ENCODE data around the gene UGT1A7. TPM values are rescaled to one million over a fixed set of nuclear protein-coding genes. Genes with fewer than 3 reads are reported as not detected.
"Not testable (repeated sequence)": the region's sequence is repeated elsewhere in the genome, so short reads cannot be mapped to it uniquely, and the experiment has no call there.

UGT1A7 gene
- total RNA-seq, 1 donor from 2014 or later, result 0.19 TPM

GRCh38 chr2:233743464-233744259 is 62.0 kb downstream of the UGT1A7 start:
- H3K4me1 Mint-ChIP-seq (ENCODE audit: unreplicated experiment), result no peaks in the 10 kb centered on the region
- no peak overlapping the region for H3K27ac Mint-ChIP-seq
- H3K4me3 Mint-ChIP-seq, result no peak overlapping the region
- peaks cover 26% of the 10 kb centered on the region for H3K27me3 Mint-ChIP-seq
- TF ChIP-seq CTCF (conservative IDR thresholded peaks at IDR 0.05), result no peak
- no peaks in the 10 kb centered on the region for H3K9me3 Mint-ChIP-seq
- DNase-seq (ENCODE audit: extremely low spot score, unreplicated experiment), result no peak
- no peaks in the 10 kb centered on the region for H3K36me3 Mint-ChIP-seq

GRCh38 chr2:233745073-233745755 is 63.5 kb downstream of the UGT1A7 start:
- TF ChIP-seq CTCF (conservative IDR thresholded peaks at IDR 0.05), result no peak
- Mint-ChIP-seq H3K27me3 (peaks cover 24% of the 10 kb centered on the region), H3K9me3 (no peaks in the 10 kb centered on the region), H3K27ac (no peak overlapping the region), H3K4me1 (ENCODE audit: unreplicated experiment) (no peaks in the 10 kb centered on the region), H3K36me3 (no peaks in the 10 kb centered on the region), H3K4me3 (no peak overlapping the region)
- no peak for DNase-seq (ENCODE audit: extremely low spot score, unreplicated experiment)

GRCh38 chr2:233745838-233746237 is 64.1 kb downstream of the UGT1A7 start:
- not testable (repeated sequence) for DNase-seq (ENCODE audit: extremely low spot score, unreplicated experiment); H3K27ac Mint-ChIP-seq; H3K9me3 Mint-ChIP-seq; H3K36me3 Mint-ChIP-seq; H3K4me3 Mint-ChIP-seq; H3K4me1 Mint-ChIP-seq (ENCODE audit: unreplicated experiment)
- H3K27me3 Mint-ChIP-seq, result peaks cover 20% of the 10 kb centered on the region

- Mint-ChIP-seq H3K27me3 (peaks cover 14% of the 10 kb centered on the region), H3K4me3 (no peak overlapping the region)
- no peak for DNase-seq (ENCODE audit: extremely low spot score, unreplicated experiment)
Observed at GRCh38 chr2:233746475-233747282, 65.0 kb downstream of the UGT1A7 start.

GRCh38 chr2:233747283-233747544 is 65.5 kb downstream of the UGT1A7 start:
- Mint-ChIP-seq H3K9me3 (no peaks in the 10 kb centered on the region), H3K27me3 (peaks cover 14% of the 10 kb centered on the region), H3K4me3 (no peak overlapping the region), H3K36me3 (no peaks in the 10 kb centered on the region), H3K4me1 (ENCODE audit: unreplicated experiment) (no peaks in the 10 kb centered on the region), H3K27ac (no peak overlapping the region)
- TF ChIP-seq CTCF (conservative IDR thresholded peaks at IDR 0.05), result no peak
- DNase-seq (ENCODE audit: extremely low spot score, unreplicated experiment), result no peak

More at GRCh38 chr2:233746475-233747282, 65.0 kb downstream of the UGT1A7 start:
- no peak overlapping the region for H3K27ac Mint-ChIP-seq
- no peak for TF ChIP-seq CTCF (conservative IDR thresholded peaks at IDR 0.05)
- H3K4me1 Mint-ChIP-seq (ENCODE audit: unreplicated experiment), result no peaks in the 10 kb centered on the region
- H3K9me3 Mint-ChIP-seq, result no peaks in the 10 kb centered on the region
- no peaks in the 10 kb centered on the region for H3K36me3 Mint-ChIP-seq

- H3K4me3 Mint-ChIP-seq; H3K36me3 Mint-ChIP-seq; H3K27ac Mint-ChIP-seq; DNase-seq (ENCODE audit: extremely low spot score, unreplicated experiment); H3K9me3 Mint-ChIP-seq; H3K4me1 Mint-ChIP-seq (ENCODE audit: unreplicated experiment): not testable (repeated sequence)
- peaks cover 11% of the 10 kb centered on the region for H3K27me3 Mint-ChIP-seq
Observed at GRCh38 chr2:233750689-233751088, 69.0 kb downstream of the UGT1A7 start.

- not testable (repeated sequence) for H3K27ac Mint-ChIP-seq; H3K9me3 Mint-ChIP-seq; H3K4me1 Mint-ChIP-seq (ENCODE audit: unreplicated experiment); H3K36me3 Mint-ChIP-seq; H3K27me3 Mint-ChIP-seq; DNase-seq (ENCODE audit: extremely low spot score, unreplicated experiment); H3K4me3 Mint-ChIP-seq
Observed at GRCh38 chr2:233751212-233752009, 69.7 kb downstream of the UGT1A7 start.
